G401 (cell line): Measurements from ENCODE around the gene ACBD3. TPM values are rescaled to one million over a fixed set of nuclear protein-coding genes. Genes with fewer than 3 reads are reported as not detected.

ENCODE experiments used
- DNase-seq: peaks from one replicate; pipeline ENCODE4 v3.0.0-alpha.2; 2015; ENCODE audit warnings: low spot score
- in situ Hi-C: cut with HindIII; loops from 2 replicates; pipeline ENCODE4 v1.10.0; 2016; ENCODE audit warnings: low sequenced_read_pairs, mixed read lengths
- total RNA-seq: library from RNA; depleted of rRNA; stranded (reverse); fragments of >200 nt; shearing (Covaris generic); gene quantifications from 2 replicates; pipeline ENCODE4 v1.2.3, GENCODE V29; 2014; rRNA removed

Gene ACBD3
- 19.4 and 21.3 TPM in 2 replicates for total RNA-seq

DNA sequence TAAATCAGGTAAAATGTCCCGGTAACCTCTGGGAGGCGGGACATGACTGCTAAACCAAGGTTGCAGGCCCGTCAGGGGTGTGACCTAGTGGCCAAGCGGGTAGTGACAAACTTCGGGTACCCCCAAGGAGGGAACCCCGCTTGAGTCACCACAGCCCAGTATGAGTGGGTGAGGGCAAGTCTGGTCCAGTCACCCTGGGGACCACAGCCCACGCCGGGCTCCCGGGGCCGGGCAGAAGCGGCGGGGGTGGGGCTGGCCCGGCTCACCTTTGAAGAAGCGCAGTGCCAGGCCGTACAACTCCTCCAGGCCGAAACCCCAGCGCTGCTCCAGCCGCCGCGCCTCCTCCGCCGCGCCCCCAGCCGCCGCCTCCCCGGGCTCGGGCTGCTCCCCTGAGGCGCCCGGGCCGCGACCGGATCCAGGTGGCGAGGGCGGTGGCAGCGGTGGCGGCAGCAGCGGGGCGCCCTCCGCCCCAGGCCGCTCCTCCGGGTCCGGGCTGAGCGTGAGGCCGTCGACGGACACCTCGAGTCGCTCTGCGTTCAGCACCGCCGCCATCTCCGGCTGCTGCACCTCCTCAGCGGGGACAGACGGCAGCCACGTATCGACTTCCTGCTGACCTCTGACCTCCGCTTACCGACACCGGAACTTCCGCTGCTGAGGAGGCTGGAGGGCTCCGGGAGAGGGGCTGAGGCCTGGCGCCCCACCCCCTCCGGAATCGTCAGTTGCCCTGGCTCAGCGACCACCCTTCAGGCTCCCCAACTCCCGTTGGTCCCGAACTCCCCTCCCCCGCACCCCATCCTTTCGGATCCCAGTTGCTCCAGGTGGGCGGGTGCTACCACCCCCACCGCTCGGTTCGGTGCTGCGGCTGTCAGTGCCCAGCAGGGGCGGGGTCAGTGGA, at the start of gene ACBD3:
ACBD3 (minus strand) TSS at position 618 of the 895 bp plus-strand sequence; CDS start at position 552, 66 bp downstream.
- in situ Hi-C loops = no loop called here
- DNase-seq = peak; percentile 92

GRCh38 chr1:226233806-226234205, 47.3 kb upstream of the ACBD3 start:
- in situ Hi-C loops = no loop called here
- DNase-seq = no peak

DNA sequence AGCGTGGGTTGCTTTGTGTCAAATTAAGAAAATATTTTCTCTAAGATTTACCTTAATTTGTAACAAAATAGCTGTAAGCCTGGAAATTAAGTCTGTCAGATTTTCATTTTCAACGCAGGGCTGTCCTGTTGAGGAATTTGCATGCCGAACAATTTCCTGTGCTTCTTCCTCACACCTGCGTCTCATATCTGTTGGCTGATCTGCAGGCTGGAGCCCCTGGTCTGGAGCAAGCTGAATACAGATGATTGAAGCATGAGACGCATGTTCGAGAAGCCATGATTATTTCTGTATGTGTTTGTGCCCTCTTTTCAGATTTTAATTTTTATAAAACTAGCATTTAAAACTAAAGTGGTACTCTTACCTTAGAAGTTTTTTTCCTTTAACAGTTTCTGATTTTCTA, 46.8 kb upstream of the ACBD3 start:
- no peak for DNase-seq
- in situ Hi-C loops = no loop called here

- in situ Hi-C loops = no loop called here
- DNase-seq = no peak
These were observed 40.1 kb upstream of the ACBD3 start for GRCh38 chr1:226226601-226227000.

DNA sequence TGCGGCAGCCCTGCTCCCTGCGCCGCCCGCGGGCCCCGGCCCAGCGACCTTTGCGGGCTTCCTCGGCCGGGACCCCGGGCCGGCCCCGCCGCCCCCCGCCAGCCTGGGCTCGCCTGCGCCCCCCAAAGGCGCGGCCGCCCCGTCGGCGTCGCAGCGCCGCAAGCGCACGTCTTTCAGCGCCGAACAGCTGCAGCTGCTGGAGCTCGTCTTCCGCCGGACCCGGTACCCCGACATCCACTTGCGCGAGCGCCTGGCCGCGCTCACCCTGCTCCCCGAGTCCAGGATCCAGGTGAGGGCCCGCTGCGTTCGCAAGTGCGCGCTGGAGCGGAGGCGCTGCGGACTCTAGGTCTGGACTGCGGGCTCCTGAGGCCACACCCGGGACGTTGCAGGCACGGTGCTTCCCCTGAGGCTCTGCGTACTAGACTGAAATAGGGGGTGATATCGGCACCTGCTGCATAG, 37.3 kb upstream of the ACBD3 start:
- in situ Hi-C loops = no loop called here
- peak; percentile 37 for DNase-seq

DNA sequence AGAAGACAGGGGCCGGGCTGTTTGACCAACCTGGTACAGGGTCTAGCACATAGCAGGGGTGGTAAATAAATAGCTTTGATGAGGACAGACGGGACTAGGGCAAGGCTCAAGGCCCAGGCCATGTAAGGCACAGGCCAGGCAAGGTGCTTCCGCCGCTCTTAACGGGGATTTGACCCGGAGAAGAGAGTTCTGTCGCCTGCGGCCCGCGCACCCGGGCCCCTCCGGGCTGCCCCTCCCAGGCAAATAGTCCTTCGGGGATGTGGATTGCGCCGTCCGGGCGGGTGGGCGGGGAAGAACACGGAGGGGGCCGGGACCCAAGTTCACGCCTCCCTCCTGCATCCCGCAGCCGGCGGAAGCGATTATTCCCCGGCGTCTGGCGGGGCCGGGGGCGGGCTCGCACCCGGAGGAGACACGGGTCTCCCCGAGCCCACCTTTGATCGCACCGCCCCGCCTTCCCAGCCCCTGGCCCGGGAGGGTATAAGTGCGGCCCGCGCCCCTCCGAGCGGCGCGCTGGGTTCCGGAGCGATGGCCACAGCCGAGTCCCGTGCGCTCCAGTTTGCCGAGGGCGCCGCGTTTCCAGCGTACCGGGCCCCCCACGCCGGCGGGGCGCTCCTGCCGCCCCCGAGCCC, 36.7 kb upstream of the ACBD3 start, which contains the start of gene MIXL1:
MIXL1 (plus strand) TSS at position 508 of the 629 bp plus-strand sequence; CDS start at position 526, 18 bp downstream.
- in situ Hi-C loops = no loop called here
- no peak for DNase-seq

- no peak for DNase-seq
- in situ Hi-C loops = no loop called here
These were observed 36.1 kb upstream of the ACBD3 start for GRCh38 chr1:226222686-226223085.

GRCh38 chr1:226220473-226221189, 34.1 kb upstream of the ACBD3 start:
- DNase-seq = no peak
- in situ Hi-C loops = no loop called here

DNA sequence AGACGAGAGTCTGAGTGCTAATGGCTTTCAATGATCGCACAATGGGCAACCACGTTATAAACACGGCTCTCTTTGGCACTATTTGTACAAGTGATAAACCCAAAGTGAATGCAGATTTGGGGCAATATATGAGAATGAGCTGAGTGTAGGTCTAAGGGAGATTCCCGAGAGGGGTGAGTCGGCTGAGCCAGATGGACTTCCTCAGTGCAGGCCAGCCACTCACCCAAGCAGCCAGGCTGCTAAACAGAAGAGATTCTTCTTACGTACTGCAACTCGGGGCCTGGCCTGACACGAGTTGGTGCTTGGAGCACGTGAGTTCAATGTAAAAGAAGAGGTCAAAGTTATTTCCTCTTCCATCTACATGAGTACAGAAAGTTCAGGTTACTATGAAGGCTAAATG, 30.7 kb upstream of the ACBD3 start:
- in situ Hi-C loops = no loop called here
- no peak for DNase-seq

DNA sequence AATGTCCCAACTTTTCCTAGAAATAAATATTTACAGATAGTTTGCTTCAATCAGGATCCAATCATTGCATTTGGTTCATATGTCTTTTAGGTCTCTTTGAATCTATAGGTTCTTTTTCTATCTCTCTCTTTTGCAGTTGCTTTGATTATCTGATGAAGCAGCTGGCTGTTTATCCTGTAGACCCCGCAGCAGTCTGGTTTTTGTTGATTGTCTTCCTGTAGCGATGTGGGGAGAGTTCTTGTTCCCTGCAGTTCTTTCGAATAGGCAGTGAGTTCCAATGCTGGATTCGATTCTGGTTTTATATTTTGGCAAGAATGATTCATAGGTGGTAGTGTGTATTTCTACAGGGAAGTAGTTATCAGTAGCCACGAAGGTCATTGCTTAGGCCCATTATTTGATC, 29.5 kb upstream of the ACBD3 start:
- no peak for DNase-seq
- in situ Hi-C loops = no loop called here

DNA sequence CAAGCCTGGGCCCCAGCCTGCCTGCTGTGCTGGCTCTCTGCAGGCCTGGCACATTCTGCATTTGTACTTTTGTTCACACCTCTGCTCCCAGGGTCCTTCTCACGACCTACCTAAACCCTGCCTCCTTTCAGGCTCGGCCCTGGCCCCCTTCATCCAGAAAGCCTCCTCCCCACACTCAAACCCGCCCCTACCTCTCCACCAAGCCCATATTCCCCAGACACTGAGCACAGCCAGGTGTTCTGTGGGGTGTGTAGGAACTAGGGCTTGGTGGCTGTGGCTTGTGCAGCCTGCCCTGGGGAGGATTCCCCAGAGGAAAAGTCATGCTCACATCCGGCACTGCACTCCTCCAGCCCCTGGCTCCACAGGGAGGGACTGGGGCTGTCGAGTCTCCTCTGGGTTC, 28.7 kb upstream of the ACBD3 start:
- in situ Hi-C loops = no loop called here

GRCh38 chr1:226212545-226212944, 26.0 kb upstream of the ACBD3 start:
- no peak for DNase-seq
- in situ Hi-C loops = no loop called here

More for the DNA sequence above, 28.7 kb upstream of the ACBD3 start:
- no peak for DNase-seq

DNA sequence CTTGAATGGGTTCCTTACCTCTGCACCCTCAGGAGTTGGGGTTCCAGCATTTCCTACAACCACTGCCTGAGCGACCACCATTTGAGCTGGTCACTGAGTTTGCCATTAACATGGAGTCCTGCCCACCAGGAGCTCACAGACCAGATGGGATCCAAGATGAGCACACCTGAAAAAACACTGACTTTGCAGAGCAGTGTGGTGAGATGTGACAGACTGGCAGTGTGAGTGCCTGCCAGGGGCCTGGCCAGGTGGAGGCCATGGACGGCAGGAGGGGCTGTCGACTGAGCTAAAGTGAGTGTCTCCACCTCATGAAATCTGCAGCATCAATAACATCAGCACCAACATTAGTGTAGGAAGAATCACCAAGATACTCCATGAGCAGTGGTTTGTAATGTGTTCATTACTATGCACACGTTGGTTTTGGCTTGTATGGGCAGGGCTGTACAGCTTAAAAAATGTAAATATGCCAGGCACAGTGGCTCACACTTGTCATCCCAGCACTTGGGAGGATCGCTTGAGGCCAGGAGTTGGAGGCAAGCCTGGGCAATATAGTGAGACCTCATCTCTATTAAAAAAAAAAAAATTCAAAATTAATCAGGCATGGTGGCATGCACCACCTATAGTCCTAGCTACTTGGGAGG, 24.8 kb upstream of the ACBD3 start:
- DNase-seq = peak; percentile 64
- in situ Hi-C loops = no loop called here

DNA sequence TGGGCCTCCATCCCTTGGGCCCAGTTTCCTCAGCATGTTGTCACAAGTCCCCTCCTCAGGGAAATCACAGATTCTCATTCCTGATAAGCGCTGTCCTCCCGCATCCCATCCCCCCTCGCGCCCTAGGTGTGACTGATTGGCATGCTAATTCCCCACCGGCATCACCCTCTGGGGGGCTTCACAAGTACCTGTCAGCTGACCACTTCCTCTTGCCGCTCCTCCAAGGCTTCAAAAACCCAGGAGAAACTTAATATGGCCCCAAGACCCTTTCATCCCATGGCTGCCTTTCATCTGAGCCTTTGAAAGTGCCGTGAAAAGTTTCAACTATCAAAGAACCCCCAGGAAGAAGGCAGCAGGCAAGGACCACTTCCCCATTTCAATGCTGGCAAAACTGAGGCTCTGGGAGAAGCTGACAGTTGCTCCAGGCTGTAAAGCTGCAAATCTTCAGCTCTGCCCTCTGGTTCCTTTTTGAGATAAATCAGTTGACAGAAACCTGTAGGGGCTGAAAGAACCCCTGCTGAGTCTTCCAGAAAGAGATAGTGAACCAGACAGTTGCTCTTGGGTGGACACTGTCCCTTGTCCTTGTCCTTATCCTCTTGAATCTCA, 24.1 kb upstream of the ACBD3 start:
- DNase-seq = no peak

DNA sequence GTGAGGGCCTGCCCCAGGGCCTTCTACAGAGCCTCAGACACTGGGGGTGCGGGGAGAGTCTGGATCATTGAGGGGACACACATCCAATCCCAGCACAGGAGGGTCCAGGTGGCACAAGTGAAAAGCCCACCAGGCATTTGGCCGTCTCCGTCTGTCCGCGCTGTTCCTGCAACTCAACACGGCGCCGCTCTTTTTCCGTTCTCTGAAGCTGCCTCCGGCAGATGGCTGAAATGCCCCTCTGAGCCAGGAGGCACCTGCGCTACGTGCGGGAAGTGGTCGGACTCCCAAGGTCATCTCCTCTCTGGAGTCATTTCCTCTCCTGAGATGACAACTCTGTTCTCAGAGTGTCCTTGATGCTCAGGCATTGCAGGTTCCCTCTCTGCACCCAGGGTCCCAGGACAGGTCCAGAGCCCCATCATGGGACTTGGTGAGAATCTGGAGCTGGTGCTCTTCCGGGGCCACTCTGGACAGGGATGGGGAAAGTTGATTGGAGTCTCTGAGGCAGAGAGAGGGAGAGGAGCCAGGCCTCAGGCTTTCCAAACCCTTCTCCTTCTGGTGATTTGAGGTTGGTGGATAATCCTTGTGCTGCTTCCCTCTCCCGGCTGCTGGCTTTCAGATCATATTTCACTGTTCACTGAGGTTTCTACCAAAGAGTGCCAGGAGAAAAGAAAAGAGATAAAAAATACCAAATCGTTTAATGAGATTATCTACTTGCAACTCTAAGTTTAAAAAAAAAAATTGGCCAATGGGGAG, 22.9 kb upstream of the ACBD3 start:
- in situ Hi-C loops = no loop called here
- peak; percentile 82 for DNase-seq

More for the DNA sequence above, 24.1 kb upstream of the ACBD3 start:
- in situ Hi-C loops = no loop called here

GRCh38 chr1:226207048-226207447, 20.5 kb upstream of the ACBD3 start:
- in situ Hi-C loops = no loop called here
- no peak for DNase-seq

DNA sequence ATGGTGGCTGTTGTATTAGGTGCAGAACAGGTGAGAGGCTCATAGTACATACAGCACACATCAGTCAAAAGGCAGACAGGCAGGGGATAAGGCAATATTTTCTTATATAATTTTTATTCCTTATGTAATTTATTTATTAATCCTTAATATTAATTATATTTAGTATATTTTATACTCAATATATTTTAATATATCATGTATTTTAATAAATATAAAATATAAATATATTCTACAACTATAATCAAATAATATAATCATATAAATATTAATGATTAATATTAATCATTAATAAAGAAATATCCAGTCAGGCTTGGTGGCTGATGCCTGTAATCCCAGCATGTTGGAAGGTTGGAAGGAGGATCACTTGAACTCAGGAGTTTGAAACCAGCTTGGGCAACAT, 17.7 kb upstream of the ACBD3 start:
- in situ Hi-C loops = no loop called here
- DNase-seq = no peak

- DNase-seq = no peak
- in situ Hi-C loops = no loop called here
These were observed 17.1 kb upstream of the ACBD3 start for GRCh38 chr1:226203655-226204054.
